ENCODE data around the gene B3GAT2. TPM values are rescaled to one million over a fixed set of nuclear protein-coding genes. Genes with fewer than 3 reads are reported as not detected.

B3GAT2 gene
- total RNA-seq, 2 donors from 2014 or later: 0.07 TPM; not detected in 1

- Histone ChIP-seq H3K9me3 (no peaks in the 10 kb centered on the region), H3K4me3 (no peak overlapping the region), H3K27me3 (no peaks in the 10 kb centered on the region), H3K27ac (no peak overlapping the region), H3K4me1 (no peaks in the 10 kb centered on the region), H3K36me3 (no peaks in the 10 kb centered on the region)
- TF ChIP-seq CTCF (IDR thresholded peaks at IDR 0.05): no peak
- DNase-seq (ENCODE audit: low spot score): no peak
Observed at GRCh38 chr6:70838907-70839285, 118.0 kb downstream of the B3GAT2 start.

DNA sequence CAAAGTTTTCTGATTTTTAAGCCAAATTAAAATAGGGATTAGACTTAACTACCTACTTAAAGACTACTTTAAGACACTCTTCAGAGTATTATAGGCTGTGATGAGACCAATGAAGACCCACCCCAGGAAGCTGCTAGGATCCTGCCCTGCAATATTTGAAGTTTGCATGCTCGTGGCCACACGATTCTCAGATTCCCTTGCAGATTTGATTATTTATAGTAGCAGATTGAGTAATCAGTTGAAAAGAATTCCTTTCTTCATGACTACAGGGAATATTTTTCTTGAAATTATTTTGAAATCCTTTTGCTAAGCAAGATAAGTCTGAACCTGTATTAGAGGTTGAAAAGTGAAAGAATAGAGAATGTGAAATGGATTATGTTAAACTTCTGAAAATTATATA, 122.3 kb downstream of the B3GAT2 start:
- H3K36me3 ChIP-seq: no peaks in the 10 kb centered on the region
- no peaks in the 10 kb centered on the region for H3K4me1 ChIP-seq
- H3K27me3 ChIP-seq: no peaks in the 10 kb centered on the region
- no peaks in the 10 kb centered on the region for H3K9me3 ChIP-seq
- no peak for DNase-seq (ENCODE audit: low spot score)
- TF ChIP-seq CTCF (IDR thresholded peaks at IDR 0.05): no peak
- H3K27ac ChIP-seq: no peak overlapping the region
- no peak overlapping the region for H3K4me3 ChIP-seq

DNA sequence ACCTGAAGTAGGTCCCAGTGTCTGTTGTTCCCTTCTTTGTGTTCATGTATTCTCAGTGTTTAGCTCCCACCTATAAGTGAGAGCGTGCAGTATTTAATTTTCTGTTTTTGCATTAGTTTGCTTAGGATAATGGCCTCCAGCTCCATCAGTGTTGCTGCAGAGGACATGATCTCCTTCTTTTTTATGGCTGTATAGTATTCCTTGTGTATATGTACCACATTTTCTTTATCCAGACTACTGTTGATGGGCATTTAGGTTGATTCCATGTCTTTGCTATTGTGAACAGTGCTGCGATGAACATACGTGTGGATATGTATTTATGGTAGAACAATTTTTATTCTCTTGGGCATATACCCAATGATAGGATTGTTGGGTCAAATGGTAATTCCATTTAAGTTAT, 125.4 kb downstream of the B3GAT2 start:
- Histone ChIP-seq H3K9me3 (no peaks in the 10 kb centered on the region), H3K27me3 (no peaks in the 10 kb centered on the region), H3K4me1 (no peaks in the 10 kb centered on the region), H3K27ac (no peak overlapping the region), H3K4me3 (no peak overlapping the region), H3K36me3 (no peaks in the 10 kb centered on the region)
- no peak for DNase-seq (ENCODE audit: low spot score)
- no peak for TF ChIP-seq CTCF (IDR thresholded peaks at IDR 0.05)

DNA sequence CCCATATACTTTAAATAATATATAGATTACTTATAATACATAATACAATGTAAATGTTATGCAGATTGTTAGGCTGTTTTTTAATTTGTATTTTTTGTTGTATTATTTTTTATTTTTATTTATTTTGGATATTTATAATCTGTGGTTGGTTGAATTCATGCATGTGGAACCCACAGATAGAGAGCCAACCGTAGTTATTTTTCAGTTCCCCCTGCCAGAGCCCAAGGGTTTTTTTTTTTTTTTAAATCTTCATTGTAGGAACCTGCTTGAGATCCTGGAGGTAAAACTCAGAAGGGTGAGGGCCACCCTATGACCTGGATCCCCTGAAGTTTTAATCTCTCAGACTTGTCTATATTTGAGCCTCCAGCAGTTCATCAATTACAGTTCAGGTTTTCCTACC, 133.2 kb downstream of the B3GAT2 start:
- no peak for TF ChIP-seq CTCF (IDR thresholded peaks at IDR 0.05)
- no peak overlapping the region for H3K27ac ChIP-seq
- no peaks in the 10 kb centered on the region for H3K27me3 ChIP-seq
- H3K4me3 ChIP-seq: no peak overlapping the region
- peaks cover 0 to 6% of the 10 kb centered on the region in 2 donors for H3K4me1 ChIP-seq
- H3K36me3 ChIP-seq: no peaks in the 10 kb centered on the region
- no peaks in the 10 kb centered on the region for H3K9me3 ChIP-seq
- no peak for DNase-seq (ENCODE audit: low spot score)

- H3K36me3 ChIP-seq: no peaks in the 10 kb centered on the region
- no peaks in the 10 kb centered on the region for H3K27me3 ChIP-seq
Observed at GRCh38 chr6:70821751-70822150, 135.1 kb downstream of the B3GAT2 start.

More at GRCh38 chr6:70821751-70822150, 135.1 kb downstream of the B3GAT2 start:
- Histone ChIP-seq H3K4me3 (no peak overlapping the region), H3K9me3 (no peaks in the 10 kb centered on the region), H3K27ac (no peak overlapping the region), H3K4me1 (peaks cover 0 to 6% of the 10 kb centered on the region in 2 donors)
- DNase-seq (ENCODE audit: low spot score): no peak
- TF ChIP-seq CTCF (IDR thresholded peaks at IDR 0.05): no peak

All from right atrium auricular region (tissue), 2 donors.